B cell (primary cell): ENCODE results near the gene S1PR1. TPM values are rescaled to one million over a fixed set of nuclear protein-coding genes. Genes with fewer than 3 reads are reported as not detected.

ENCODE experiments used
- ATAC-seq: fragments of 200-7000 bp; cut with Tn5 transposase; one replicate; pipeline ENCODE4 v1.10.0; 2021; ENCODE audit warnings: low read depth, mild to moderate bottlenecking, moderate number of reproducible peaks, moderate library complexity
- CTCF ChIA-PET: fragments of 350-600 bp; sonication (Branson Sonifier 250); formaldehyde crosslinking; loops from one replicate; lab custom pipeline; 2021; ENCODE audit warnings: antibody characterized with exemption, inconsistent platforms; lab: Charles Lee
- POLR2A ChIA-PET: fragments of 350-600 bp; sonication (Branson Sonifier 250); formaldehyde crosslinking; loops from one replicate; lab custom pipeline; 2021; ENCODE audit warnings: antibody characterized with exemption; lab: Charles Lee
- DNase-seq: peaks from one replicate; pipeline ENCODE4 v3.0.0; 2013
- H2AFZ ChIP-seq: 2 replicates; pipeline ENCODE4 v1.6.1; 2012; ENCODE audit warnings: mild to moderate bottlenecking, low read depth, low read length; ENCODE audit not compliant: insufficient read depth, poor library complexity, severe bottlenecking
- H3K27ac ChIP-seq, 2 donors: 1 replicate in 1 of 2; 2 replicates in 1 of 2; pipeline ENCODE4 v1.5.1; 2012 to 2013; ENCODE audit warnings: low read length in 2 of 2, mild to moderate bottlenecking in 2 of 2, moderate library complexity in 1 of 2
- H3K27me3 ChIP-seq, 4 experiments: fragments of 200-600 bp in 1 of 4; sonication (generic) in 1 of 4; replicated peaks in 1 of 4; 1 replicate in 2 of 4; 2 replicates in 2 of 4; pipeline versions ENCODE4 v1.6.1 to v1.7.0; 2013 to 2016; ENCODE audit warnings: low read length in 3 of 4, mild to moderate bottlenecking in 2 of 4, mixed read lengths in 1 of 4, moderate library complexity in 1 of 4; ENCODE audit not compliant: insufficient read depth in 4 of 4, control insufficient read depth in 3 of 4; ENCODE audit errors: control extremely low read depth in 1 of 4
- H3K36me3 ChIP-seq, 2 experiments: replicated peaks in 1 of 2; 1 replicate in 1 of 2; 2 replicates in 1 of 2; pipeline versions ENCODE4 v1.6.1 to v1.7.1; 2013; ENCODE audit warnings: low read length in 1 of 2; ENCODE audit not compliant: insufficient read depth in 2 of 2, control insufficient read depth in 1 of 2; ENCODE audit errors: control extremely low read depth in 1 of 2, extremely low read depth in 1 of 2
- H3K4me1 ChIP-seq, 2 donors: fragments of 200-600 bp in 1 of 2; sonication (generic) in 1 of 2; 1 replicate in 1 of 2; 2 replicates in 1 of 2; pipeline versions ENCODE4 v1.5.1 to v1.6.1; 2013 to 2017; ENCODE audit warnings: low read length in 2 of 2; ENCODE audit not compliant: control insufficient read depth in 2 of 2, insufficient read depth in 2 of 2
- H3K4me2 ChIP-seq: replicated peaks from 2 replicates; pipeline ENCODE3; 2012; ENCODE audit warnings: mild to moderate bottlenecking, low read depth, low read length; ENCODE audit not compliant: poor library complexity, severe bottlenecking
- H3K4me3 ChIP-seq, 5 experiments: fragments of 200-600 bp in 1 of 5; sonication (generic) in 1 of 5; 1 replicate in 3 of 5; 2 replicates in 2 of 5; pipeline versions ENCODE4 v1.5.1 to v1.7.0; 2011 to 2016; ENCODE audit warnings: low read length in 4 of 5, mild to moderate bottlenecking in 4 of 5, low read depth in 2 of 5, control low read depth in 1 of 5, moderate library complexity in 1 of 5; ENCODE audit not compliant: insufficient read depth in 1 of 5; ENCODE audit errors: control extremely low read depth in 1 of 5, extremely low read depth in 1 of 5
- H3K79me2 ChIP-seq: fragments of 200-600 bp; sonication (generic); one replicate; pipeline ENCODE4 v1.6.0; 2016; ENCODE audit warnings: low read length; ENCODE audit not compliant: control insufficient read depth, insufficient read depth
- H3K9ac ChIP-seq: fragments of 200-600 bp; sonication (generic); 2 replicates; pipeline ENCODE4 v1.6.1; 2017; ENCODE audit warnings: mild to moderate bottlenecking, low read length, moderate library complexity
- H3K9me3 ChIP-seq, 3 donors: one replicate each; pipeline versions ENCODE4 v1.6.1 to v1.7.1; 2013; ENCODE audit warnings: low read length in 2 of 3; ENCODE audit not compliant: control insufficient read depth in 2 of 3, insufficient read depth in 1 of 3; ENCODE audit errors: control extremely low read depth in 1 of 3
- H4K20me1 ChIP-seq: 2 replicates; pipeline ENCODE4 v1.6.0; 2012; ENCODE audit warnings: mild to moderate bottlenecking, low read length; ENCODE audit not compliant: insufficient read depth, control insufficient read depth, poor library complexity, severe bottlenecking
- H3K27ac Mint-ChIP-seq: one replicate; pipeline ENCODE4 v1.8.0; 2021; ENCODE audit warnings: mixed read lengths
- H3K27me3 Mint-ChIP-seq: one replicate; pipeline ENCODE4 v1.8.0; 2021; ENCODE audit warnings: mixed read lengths
- H3K4me1 Mint-ChIP-seq: one replicate; pipeline ENCODE4 v1.8.0; 2021; ENCODE audit warnings: mixed read lengths
- H3K4me3 Mint-ChIP-seq: one replicate; pipeline ENCODE4 v1.8.0; 2021; ENCODE audit warnings: mixed read lengths
- H3K9me3 Mint-ChIP-seq: one replicate; pipeline ENCODE4 v1.8.0; 2022; ENCODE audit warnings: mixed read lengths; ENCODE audit not compliant: insufficient read depth
- EZH2 ChIP-seq: IDR thresholded peaks from 2 replicates; pipeline ENCODE4 v1.6.1; 2012; ENCODE audit warnings: borderline replicate concordance, low read depth, mild to moderate bottlenecking, moderate library complexity, low read length; ENCODE audit not compliant: insufficient read depth, poor library complexity, severe bottlenecking
- WGBS: methylation state at CpG from one replicate; pipeline ENCODE4 v1.1.5; 2013; ENCODE audit warnings: missing lambda C conversion rate; ENCODE audit not compliant: insufficient coverage; 5-methylcytosine and 5-hydroxymethylcytosine counted together
- intact Hi-C: fragments of 100-400 bp; cut with micrococcal nuclease; formaldehyde crosslinking; loops from one replicate; pipeline ENCODE4 v1.10.0; 2022
- polyA plus RNA-seq: library from polyadenylated mRNA; depleted of rRNA; stranded (reverse); fragments of >200 nt; gene quantifications from 2 replicates; pipeline ENCODE4 v1.2.3, GENCODE V29; 2012
- total RNA-seq, 2 donors: library from RNA; stranded (reverse); fragments of 120-200 nt in 1 of 2; gene quantifications; 1 replicate in 1 of 2; 2 replicates in 1 of 2; pipeline versions ENCODE4 v1.2.3 to v1.2.4, GENCODE V29; 2013 to 2022
- TF ChIP-seq, protein P1 (sequence below): fragments of 200-600 bp; IDR thresholded peaks from one replicate; pipeline ENCODE4 v1.8.0; 2022; ENCODE audit warnings: antibody characterized with exemption, mild to moderate bottlenecking

S1PR1 gene
- total and polyA plus RNA-seq, 2 donors (not counting 1 experiment from before 2014, with no cell fraction given) = 44.5 to 225 TPM

GRCh38 chr1:101244842-101245241 is 8.0 kb downstream of the S1PR1 start:
- Histone ChIP-seq H3K4me1 (peaks cover 84% of the 10 kb centered on the region in 2 donors), H3K27ac (no peak overlapping the region), H4K20me1 (peaks cover 34% of the 10 kb centered on the region), H3K79me2 (peaks cover 59% of the 10 kb centered on the region), H3K9me3 (no peaks in the 10 kb centered on the region), H3K4me2 (no peak overlapping the region), H3K4me3 (no peak overlapping the region), H3K27me3 (no peaks in the 10 kb centered on the region), H3K9ac (no peak overlapping the region), H2AFZ (no peak overlapping the region), H3K36me3 (peaks cover 0 to 43% of the 10 kb centered on the region in 2 experiments)
- Mint-ChIP-seq H3K9me3 (no peaks in the 10 kb centered on the region), H3K4me1 (peaks cover 82% of the 10 kb centered on the region), H3K4me3 (no peak overlapping the region), H3K27ac (peak overlapping the region; percentile 91), H3K27me3 (no peaks in the 10 kb centered on the region)
- ATAC-seq = no peak
- ChIA-PET POLR2A (interaction anchor here (0.6 kb wide), 1 partner anchor 76 kb away, joined by 4 read pairs; no protein-coding TSS in a partner anchor), CTCF (interaction anchor here (1.2 to 12.4 kb wide), 3 partner anchors 36 to 113 kb away, joined by 4 to 257 read pairs (median 4); no protein-coding TSS in a partner anchor)
- TF ChIP-seq EZH2 = no peak
- TF ChIP-seq, protein P1, sequence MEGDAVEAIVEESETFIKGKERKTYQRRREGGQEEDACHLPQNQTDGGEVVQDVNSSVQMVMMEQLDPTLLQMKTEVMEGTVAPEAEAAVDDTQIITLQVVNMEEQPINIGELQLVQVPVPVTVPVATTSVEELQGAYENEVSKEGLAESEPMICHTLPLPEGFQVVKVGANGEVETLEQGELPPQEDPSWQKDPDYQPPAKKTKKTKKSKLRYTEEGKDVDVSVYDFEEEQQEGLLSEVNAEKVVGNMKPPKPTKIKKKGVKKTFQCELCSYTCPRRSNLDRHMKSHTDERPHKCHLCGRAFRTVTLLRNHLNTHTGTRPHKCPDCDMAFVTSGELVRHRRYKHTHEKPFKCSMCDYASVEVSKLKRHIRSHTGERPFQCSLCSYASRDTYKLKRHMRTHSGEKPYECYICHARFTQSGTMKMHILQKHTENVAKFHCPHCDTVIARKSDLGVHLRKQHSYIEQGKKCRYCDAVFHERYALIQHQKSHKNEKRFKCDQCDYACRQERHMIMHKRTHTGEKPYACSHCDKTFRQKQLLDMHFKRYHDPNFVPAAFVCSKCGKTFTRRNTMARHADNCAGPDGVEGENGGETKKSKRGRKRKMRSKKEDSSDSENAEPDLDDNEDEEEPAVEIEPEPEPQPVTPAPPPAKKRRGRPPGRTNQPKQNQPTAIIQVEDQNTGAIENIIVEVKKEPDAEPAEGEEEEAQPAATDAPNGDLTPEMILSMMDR = no peak
- DNase-seq = no peak
- 80% methylated on average over 1 of the region's 5 CpGs for WGBS
- intact Hi-C loops = no loop called here

DNA sequence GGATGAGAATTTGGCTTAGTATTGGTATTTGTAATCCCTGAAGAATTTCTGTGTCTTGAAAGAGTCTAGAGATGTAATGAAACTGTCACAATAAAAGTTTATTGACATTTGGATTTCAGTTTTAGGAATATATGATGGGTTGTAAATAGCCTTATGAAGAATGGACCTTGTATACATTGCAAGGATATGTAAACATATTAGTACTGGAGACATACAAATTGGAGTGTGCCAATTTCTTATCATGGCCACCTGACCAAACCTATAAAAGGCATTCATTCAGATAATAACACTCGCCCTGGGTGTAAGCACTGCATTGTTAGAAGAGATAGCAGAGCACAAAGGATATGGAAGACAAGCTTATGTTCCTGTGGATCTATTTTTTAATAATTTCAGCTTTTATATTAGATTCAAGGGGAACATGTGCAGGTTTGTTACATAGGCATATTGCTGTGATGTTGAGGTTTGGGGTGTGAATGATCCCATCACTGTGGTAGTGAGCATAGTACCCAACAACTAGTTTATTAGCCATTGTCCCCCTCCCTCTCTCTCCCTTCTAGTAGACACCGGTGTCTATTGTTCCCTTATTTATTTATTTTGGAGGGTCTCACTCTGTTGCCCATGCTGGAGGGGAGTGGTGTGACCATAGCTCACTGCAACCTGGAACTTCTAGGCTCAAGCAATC is 8.6 kb downstream of the S1PR1 start:
- no peak for DNase-seq
- peaks cover 84% of the 10 kb centered on the region in 2 donors for H3K4me1 ChIP-seq
- Mint-ChIP-seq H3K27me3 (no peaks in the 10 kb centered on the region), H3K4me1 (peaks cover 82% of the 10 kb centered on the region), H3K4me3 (peak overlapping the region; percentile 18), H3K9me3 (no peaks in the 10 kb centered on the region), H3K27ac (peak overlapping the region; percentile 91)
- no peaks in the 10 kb centered on the region for H3K9me3 ChIP-seq
- TF ChIP-seq, protein P1 = no peak
- TF ChIP-seq EZH2 = no peak
- WGBS = no CpG with 5 or more reads among the region's 2 CpGs
- POLR2A ChIA-PET = interaction anchor here (0.6 to 3.8 kb wide), 2 partner anchors 8 to 75 kb away, joined by 4 to 85 read pairs; partner anchors contain the start of gene S1PR1
- H3K79me2 ChIP-seq = peaks cover 53% of the 10 kb centered on the region
- peaks cover 0 to 38% of the 10 kb centered on the region in 2 experiments for H3K36me3 ChIP-seq
- intact Hi-C loops = no loop called here
- H3K9ac ChIP-seq = peak overlapping the region; percentile 39
- CTCF ChIA-PET = interaction anchor here (1.2 to 12.4 kb wide), 5 partner anchors 9 to 112 kb away, joined by 4 to 257 read pairs (median 4); partner anchors contain the start of gene S1PR1
- H3K4me3 ChIP-seq = no peak overlapping the region
- H3K27ac ChIP-seq = no peak overlapping the region
- peaks cover 28% of the 10 kb centered on the region for H4K20me1 ChIP-seq
- H2AFZ ChIP-seq = no peak overlapping the region
- peak overlapping the region; percentile 75 for H3K4me2 ChIP-seq
- no peak for ATAC-seq
- H3K27me3 ChIP-seq = no peaks in the 10 kb centered on the region
